HG03039 (cell line): Measurements from ENCODE around the gene RPP14.
"Not testable (repeated sequence)": the region's sequence is repeated elsewhere in the genome, so short reads cannot be mapped to it uniquely, and the experiment has no call there.

Experiments
- ATAC-seq: cut with Tn5 transposase; IDR thresholded peaks from one replicate; pipeline ENCODE4 v1.9.1; 2021; ENCODE audit warnings: mild to moderate bottlenecking, moderate library complexity; ENCODE audit not compliant: unreplicated experiment

Gene RPP14

DNA sequence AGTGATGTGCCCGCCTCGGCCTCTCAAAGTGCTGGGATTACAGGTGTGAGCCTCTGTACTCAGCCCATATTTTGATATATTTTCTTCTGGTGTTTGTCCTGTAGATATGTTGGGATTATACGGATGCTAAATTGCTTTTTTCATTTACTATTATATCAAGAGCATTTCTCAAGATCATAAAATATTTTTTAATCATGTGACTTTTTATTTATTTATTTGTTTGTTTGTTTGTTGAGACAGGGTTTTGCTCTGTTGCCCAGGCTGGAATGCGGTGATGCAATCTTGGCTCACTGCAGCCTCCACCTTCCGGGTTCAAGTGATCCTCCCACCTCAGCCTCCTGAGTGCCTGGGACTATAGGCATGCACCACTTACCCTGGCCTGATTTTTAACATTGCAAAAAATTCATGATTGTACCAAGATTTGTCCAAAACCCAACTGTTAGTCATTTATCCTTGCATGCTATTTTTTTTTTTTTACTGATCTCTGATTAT is 23.9 kb downstream of the RPP14 start:
- no peak for ATAC-seq

DNA sequence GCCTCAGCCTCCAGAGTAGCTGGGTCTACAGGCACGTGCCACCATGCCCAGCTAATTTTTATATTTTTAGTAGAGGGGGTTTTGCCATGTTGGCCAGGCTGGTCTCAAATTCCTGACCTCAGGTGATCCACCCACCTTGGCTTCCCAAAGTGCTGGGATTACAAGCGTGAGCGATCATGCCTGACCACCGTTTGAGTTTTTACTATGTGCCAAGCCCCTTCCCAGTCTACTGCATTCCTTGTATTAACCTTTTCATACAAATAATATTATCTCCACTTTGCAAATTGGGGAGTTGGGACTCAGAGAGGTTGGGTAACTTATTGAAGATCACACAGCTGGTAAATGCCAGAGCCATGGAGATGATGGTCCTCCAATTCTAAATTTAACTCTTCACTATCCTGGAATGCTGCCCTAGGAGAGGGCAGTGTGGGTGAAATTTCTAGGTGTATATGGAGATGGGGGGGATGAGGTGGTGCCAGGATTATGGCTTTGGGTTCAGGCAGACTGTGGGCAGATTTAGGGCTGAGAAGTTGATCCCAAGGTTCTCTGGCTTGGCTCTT is 25.6 kb downstream of the RPP14 start:
- ATAC-seq: no peak

DNA sequence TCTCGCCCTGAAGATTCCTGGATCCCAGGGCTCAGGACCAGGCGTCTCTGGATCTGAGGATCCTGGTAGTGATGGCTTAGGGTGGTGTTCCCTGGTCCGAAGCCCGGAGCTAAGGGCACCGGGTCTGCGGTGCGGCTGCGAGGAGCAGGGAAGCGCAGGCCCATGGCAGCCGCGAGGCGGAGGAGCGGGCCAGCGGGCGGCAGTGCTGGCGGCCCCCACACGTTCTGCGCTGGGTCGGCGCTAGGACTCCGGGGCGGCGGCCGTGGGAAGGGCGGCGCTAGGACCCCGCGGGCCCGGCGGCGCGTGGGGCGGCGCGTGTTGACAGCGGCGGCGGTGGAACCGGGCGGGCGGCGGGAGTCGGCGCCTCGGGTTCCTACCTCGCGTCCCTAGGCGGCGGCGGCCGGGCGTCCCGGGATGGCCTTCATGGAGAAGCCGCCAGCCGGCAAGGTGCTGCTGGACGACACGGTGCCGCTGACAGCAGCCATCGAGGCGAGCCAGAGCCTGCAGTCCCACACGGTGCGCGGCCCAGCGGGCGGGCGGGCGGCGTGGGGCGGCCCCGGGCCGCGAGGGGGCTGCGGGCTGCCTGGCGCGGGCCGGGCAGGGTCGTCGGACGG is 26.6 kb downstream of the RPP14 start, which contains the start of gene PXK:
TSS of gene PXK (plus strand) at position 318 of the 614 bp plus-strand sequence. CDS start at position 415, 97 bp downstream.
- ATAC-seq: peak; percentile 90

DNA sequence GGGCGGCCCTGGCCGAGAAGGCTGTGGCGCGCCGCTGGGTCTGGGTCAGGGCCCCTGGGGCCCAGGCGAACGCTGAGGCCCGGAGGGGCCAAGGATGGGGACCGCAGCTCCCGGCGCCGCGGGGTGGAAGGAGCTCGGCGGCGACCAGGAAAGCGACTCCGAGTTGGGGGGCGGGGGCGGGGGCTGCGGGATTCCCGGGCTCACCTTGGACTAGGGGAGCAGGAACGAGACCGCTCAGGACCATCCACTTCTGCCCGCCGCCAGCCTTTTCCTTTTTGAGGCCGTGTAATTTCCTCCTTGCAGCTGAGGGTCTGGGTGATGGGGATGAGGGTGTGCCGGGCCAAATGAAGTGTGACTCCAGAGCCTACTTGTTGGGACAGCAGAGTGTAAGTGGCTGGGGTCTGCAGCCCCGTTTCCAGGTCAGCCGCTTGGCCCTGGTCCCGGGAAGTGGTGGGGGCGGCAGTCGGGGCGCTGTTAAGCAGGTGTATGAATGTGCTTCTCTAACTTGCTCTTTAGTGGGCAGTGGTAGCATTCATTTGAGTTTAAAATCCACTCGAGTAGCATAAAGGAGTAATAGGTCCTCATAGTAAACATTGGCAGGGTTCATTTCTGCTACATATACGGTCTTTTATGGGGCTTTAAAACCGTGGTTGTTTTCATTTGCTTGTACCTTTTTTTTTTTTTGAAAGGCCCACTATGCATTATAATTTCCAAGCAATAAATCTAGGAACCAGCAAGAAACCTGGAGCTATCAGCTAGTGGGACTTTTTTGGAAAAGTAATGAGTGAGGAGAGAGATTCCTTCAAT is 27.4 kb downstream of the RPP14 start:
- no peak for ATAC-seq

DNA sequence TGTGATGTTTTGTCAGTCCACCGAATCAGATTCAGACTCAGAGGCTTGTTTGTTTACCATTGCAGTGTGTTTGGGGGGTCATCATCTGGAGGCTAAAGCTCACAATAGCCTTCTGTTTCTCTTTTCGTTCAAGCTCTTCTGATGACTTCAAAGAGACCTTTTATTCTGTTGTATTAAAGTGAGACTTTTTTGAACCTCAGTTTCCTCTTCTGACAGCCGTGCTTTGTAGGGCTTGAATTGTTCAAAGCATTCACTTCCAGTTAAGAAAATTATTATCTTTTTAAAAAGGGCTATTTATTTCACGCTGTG is 27.9 kb downstream of the RPP14 start:
- no peak for ATAC-seq

DNA sequence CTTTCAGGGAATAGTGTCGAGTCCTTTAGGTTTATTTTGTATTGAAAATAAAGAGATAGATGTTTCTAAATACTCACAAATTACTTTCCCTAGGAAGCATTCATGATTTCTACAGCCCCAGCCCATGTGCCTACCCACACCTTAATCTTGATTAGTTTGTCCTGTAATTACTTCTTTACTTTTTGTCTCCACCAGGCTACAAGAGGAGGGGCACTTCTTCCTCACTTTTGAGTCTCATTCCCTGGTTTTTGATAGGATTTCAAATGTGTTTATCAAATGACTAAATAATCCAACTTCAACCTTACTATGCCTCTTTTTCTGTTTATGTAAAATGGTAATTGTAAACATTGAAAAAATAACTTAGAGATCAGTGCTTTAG is 28.4 kb downstream of the RPP14 start:
- no peak for ATAC-seq

DNA sequence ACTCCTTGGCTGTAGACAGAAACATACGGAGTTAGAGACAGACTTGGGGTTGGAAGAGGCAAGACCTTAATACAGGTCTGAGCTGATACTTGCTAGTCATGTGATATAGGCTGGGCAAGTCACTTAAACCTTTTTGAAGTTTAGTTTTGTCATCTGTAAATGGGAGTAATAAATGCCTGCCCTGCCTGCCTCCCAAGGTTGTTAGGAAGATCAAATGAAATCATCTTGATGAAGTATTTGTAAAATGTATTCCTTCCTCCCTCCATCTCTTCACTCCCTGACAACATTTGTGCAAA is 29.6 kb downstream of the RPP14 start:
- ATAC-seq: no peak

DNA sequence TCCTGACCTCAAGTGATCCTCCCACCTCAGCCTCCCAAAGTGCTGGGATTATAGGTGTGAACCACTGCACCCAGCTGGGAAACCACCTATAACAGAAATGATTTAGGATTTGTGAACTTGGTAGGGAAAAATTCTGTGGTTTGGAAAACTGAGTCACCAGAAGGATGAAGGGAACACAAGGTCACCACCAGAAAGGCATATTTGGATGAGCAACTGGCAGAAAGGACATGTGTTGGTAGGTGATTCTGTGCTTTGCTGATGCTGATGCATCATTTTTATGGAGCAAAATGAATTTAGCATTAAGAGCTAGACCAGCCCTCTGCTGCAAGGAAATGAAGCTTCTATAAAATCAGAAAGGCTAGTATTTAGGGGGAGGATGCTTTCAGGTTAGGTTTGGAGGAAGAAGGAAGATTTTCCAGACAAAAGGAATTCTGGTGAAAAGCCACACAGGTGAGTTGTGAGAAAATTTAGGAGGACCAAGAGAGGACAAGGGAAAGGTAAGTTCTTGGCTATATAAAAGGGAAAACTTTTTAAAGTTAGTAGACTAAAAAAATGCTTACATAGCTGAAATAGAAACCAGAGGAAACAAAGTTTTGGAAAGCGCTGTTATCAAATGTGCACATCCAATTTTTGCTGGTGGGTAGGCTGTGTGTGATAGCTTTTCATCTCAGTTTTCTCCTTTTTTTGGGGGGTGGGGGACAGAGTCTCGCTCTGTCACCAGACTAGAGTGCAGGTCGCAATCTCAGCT is 30.3 kb downstream of the RPP14 start:
- ATAC-seq: no peak

DNA sequence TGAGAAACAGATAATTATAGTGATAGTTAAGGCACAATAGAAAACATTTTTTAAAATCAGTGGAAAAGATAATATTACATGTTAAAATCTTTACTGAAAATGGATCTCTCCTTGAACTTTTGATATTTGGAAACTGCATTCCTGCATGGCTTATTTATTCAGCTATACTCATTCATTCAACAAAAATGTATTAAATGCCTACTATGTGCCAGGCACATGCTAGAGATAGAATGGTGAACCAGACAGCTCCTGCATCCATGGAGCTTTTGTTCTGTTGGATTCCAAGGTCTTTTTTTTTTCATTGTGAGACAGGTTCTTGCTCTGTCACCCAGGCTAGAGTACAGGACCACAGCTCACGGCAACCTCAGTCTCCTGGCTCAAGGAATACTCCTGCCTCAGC is 31.1 kb downstream of the RPP14 start:
- ATAC-seq: no peak

DNA sequence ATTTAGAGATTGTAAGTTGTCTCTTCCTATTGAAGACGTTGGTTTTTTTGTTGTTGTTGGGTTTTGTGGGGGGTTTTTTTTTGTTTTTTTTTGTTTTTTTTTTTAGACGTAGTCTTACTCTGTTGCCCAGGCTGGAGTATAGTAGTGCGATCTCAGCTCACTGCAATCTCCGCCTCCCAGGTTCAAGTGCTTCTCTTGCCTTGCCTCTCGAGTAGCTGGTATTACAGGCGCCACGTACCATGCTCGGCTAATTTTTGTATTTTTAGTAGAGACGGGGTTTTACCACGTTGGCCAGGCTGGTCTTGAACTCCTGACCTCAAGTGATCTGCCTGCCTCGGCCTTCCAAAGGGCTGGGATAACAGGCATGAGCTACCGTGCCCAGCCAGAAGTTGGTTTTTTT is 33.1 kb downstream of the RPP14 start:
- ATAC-seq: not testable (repeated sequence)

DNA sequence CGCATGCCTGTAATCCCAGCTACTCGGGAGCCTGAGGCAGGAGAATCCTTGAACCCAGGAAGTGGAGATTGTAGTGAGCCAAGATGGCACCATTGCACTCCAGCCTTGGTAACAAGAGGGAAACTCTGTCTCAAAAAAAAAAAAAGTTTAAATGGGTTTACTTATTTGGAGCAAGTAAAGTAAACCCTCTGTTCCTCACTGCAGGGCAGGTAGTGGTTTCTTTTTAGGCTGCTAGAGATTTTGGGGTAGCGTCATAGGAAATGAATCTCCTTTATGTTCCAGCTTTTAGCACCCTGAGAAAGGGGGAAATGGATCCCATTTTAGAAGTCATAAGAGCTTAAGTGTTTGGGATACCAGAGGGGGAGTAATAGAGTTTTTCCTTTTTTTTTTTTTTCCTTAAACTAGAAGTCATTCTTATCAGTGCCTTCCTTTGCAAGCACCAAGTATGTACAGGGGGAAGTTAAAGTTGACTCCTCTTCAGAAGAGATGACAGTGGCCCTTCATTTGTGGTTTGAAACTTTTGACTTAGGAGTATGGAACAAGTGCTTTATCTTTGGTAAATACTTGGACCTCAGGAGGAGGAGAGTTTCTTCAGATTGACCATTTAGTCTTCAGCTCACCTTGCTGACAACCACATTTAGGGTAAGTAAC is 34.7 kb downstream of the RPP14 start:
- no peak for ATAC-seq

DNA sequence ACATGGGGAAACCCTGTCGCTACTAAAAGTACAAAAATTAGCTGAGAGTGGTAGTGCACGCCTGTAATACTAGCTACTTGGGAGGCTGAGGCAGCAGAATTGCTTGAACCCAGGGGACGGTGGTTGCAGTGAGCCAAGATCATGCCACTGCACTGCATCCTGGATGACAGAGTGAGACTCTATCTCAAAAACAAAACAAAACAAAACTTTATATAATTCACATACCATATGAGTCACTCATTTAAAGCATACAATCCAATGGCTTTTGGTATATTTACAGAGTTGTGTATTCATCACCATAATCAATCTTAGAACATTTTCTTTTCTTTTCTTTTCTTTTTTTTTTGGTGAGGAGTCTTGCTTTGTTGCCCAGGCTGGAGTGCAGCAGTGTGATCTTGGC is 35.3 kb downstream of the RPP14 start:
- ATAC-seq: no peak

DNA sequence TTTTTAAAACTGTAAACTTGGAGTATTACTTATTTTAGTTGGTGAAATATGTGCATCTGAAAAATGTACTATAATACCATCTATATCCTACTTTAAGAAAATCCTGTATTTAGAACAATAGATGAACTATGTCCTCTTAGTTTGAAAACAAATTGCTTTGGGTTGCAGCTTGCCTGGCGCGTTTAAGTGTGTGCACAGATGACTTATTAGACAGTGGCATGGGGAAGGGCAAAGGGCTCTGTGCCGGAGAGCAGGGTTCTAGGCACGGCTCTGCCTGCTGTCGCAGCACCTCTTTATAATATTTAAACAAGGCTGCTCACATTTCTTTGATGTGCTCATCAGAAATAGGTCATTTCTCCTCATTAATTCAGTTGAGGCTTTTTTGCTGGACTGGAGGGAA is 36.6 kb downstream of the RPP14 start:
- no peak for ATAC-seq

DNA sequence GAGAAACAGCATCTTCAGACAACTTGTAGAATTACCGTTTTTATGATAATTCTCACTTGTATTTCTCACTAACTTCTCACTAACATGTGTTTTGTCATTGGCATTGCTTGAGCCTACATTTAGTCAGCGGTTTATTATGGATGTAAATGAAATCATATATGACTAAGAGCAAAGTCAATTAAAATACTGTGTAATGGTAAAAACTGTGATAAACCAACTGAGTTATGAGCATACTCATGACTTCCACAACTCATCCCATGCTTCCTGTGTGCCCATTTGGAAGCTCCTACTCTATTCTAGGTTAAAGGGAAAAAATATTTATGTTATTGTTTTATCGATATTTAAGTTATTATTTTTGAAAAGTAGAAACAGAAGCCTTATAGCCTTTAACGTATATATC is 39.4 kb downstream of the RPP14 start:
- ATAC-seq: no peak

DNA sequence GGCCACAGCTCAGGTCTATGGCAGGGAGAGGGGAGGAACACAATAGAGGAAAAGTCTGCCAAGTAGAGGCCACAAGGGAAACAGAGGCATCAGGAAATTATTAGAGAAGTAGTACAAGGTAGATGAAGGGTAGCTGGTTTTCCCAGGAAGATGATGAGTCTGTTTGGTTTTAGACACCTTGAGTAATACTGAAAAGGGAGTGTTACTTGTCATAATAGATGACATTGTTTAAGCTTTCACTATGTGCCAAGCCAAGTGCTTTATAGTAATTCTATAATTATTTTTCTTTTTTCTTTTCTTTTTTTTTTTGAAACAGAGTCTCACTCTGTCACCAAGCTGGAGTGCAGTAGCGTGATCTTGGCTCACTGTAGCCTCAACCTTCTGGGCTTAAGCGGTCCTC is 40.3 kb downstream of the RPP14 start:
- no peak for ATAC-seq

DNA sequence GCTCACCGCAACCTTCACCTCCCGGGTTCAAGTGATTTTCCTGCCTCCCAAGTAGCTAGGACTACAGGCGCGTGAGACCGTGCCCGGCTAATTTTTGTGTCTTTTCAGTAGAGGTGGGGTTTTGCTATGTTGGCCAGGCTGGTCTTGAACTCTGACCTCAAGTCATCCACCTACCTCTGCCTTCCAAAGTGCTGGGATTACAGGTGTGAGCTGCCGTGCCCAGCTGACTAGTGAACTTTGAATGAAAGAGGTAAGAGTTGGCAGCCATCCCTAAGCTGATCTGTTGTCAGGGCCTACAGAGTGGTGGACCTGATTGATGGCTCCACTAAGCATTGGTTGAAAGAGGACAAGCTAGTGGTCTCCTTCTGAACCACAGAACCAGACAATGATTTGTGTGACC is 41.9 kb downstream of the RPP14 start:
- ATAC-seq: no peak

DNA sequence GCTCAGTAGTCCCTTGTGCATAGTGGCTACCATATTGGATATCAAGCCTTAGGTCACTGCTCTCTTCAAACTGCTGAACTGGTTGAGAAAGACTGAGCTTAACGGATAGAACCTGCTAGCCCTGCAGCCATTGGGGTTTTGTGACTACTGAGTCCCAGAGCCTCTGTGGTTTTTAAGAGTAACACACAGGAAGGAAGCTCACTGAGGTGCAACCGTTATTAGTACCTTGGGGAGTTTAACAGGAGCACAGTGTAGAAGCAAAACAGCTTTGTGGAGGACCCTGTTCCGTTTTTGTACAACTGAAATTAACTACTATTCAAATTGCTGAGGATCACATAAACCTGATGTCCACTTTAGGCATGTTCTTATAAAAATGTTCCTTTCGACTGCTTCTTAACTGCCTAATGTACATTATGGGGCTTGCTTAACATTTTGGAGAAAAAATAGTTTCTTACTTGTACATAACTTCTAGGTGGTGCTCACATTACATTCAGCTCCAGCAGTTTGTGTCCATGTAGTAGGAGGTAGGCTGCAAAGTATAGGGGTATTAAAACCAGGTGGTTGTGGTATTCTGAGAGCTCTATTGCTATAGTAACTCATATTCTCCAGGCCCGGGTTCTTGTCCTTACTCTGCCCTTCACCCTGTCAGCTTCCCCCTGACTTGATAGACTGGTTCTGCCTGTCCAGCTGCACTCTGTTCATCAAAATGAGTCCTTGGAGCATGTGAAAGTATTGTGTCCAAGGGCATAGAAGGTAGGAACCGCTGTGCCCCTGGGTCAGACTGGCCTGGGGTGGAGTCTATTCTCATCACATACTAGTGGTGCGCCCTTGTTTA is 44.0 kb downstream of the RPP14 start:
- ATAC-seq: peak; percentile 75

DNA sequence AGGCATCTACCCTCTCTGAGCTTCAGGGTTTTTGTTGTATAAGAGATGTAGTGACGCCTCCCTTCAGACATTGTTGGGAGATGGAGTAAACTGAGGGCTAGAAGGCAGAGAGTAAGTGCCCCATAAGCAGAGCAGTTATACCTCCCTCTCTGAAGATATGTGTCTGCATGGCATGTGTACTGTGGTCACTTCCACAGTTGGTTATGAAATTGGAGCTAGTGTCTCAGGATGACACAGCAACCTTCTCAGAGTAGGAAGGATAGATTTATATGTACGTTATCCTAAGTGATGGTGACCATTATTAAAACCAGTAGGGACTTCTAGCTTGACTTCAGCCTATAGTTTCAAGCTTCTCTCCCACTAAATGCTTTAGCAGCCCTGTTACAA is 44.6 kb downstream of the RPP14 start:
- no peak for ATAC-seq

DNA sequence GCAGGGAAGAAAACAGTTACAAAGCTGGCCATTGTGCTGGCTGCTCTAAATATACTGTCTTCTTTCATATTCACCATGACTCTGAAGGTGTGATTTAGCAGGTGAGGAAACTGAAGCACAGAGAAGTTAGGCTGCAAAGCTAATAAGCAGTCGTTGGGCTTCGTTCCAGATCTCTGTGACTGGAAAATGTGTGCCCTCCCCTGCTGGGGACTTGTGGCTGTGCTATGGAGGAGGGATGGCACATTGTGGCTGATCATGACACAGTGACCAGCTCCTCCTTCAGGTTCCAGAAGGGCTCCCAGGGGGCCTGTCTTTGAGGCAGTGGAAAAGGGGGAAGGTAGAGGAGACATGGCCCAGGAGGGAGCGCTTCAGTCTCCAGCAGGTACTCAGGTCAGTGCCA is 45.9 kb downstream of the RPP14 start:
- no peak for ATAC-seq

DNA sequence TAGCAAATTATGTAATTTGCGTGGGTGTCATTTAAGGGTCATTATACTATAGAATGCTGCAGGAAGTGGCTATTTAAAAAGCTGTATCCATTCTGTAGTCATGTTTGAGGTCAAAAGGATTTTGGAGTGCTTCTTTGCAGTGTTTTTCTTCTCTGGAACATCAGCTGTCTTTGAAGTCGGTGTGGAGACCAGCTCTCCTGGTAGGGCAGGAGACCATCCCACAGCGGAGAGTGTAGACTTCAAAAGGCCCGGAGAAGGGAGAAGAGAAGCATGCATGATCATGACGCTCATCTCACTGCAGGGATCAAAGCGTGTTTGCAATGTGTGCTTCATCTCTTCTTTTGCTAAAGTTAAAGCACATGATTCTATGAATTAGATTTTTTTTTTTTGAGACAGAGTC is 46.6 kb downstream of the RPP14 start:
- ATAC-seq: no peak
